NCI-H2227 (cell line): ENCODE data around the gene INTS1.
A peak's percentile ranks its signal among the peaks of the same experiment; 100 is the strongest.

Experiments used
- DNase-seq: peaks from one replicate; lab custom pipeline; 2025; ENCODE audit not compliant: unreplicated experiment; lab: John Stamatoyannopoulos, UW

INTS1 gene

GRCh38 chr7:1542841-1543747 is 38.9 kb upstream of the INTS1 start:
- no peak for DNase-seq

- no peak for DNase-seq
Observed at GRCh38 chr7:1542329-1542728, 38.1 kb upstream of the INTS1 start.

- DNase-seq: no peak
Observed at GRCh38 chr7:1541431-1542162, 37.4 kb upstream of the INTS1 start.

GRCh38 chr7:1540776-1541271 is 36.6 kb upstream of the INTS1 start:
- DNase-seq: no peak

- DNase-seq: no peak
Observed at GRCh38 chr7:1539882-1540775, 35.9 kb upstream of the INTS1 start.

- no peak for DNase-seq
Observed at GRCh38 chr7:1539181-1539881, 35.1 kb upstream of the INTS1 start.

GRCh38 chr7:1538544-1539180 is 34.5 kb upstream of the INTS1 start:
- no peak for DNase-seq

- DNase-seq: peak; percentile 94
Observed at GRCh38 chr7:1537535-1538412, 33.6 kb upstream of the INTS1 start.

- peak; percentile 66 for DNase-seq
Observed at GRCh38 chr7:1536743-1537534, 32.8 kb upstream of the INTS1 start.

- no peak for DNase-seq
Observed at GRCh38 chr7:1536455-1536742, 32.2 kb upstream of the INTS1 start.

- DNase-seq: no peak
Observed at GRCh38 chr7:1535701-1536454, 31.7 kb upstream of the INTS1 start.

GRCh38 chr7:1535100-1535458 is 30.9 kb upstream of the INTS1 start:
- DNase-seq: no peak

GRCh38 chr7:1534330-1535099 is 30.3 kb upstream of the INTS1 start:
- no peak for DNase-seq

- DNase-seq: peak; percentile 11
Observed at GRCh38 chr7:1533547-1534329, 29.5 kb upstream of the INTS1 start.

GRCh38 chr7:1533255-1533546 is 29.0 kb upstream of the INTS1 start:
- no peak for DNase-seq

- no peak for DNase-seq
Observed at GRCh38 chr7:1532456-1533254, 28.5 kb upstream of the INTS1 start.
